C4-2B (cell line): ENCODE results near the gene CCDC85C.
A peak's percentile ranks its signal among the peaks of the same experiment; 100 is the strongest.

ENCODE experiments used
- H3K27ac ChIP-seq: fragments of 450-650 bp; 2 replicates; pipeline ENCODE4 v1.5.1; 2017
- ZFX ChIP-seq: fragments of 450-650 bp; IDR thresholded peaks from 2 replicates; pipeline ENCODE4 v1.6.1; 2017
- TF ChIP-seq, protein P1 (sequence below): fragments of 450-650 bp; conservative IDR thresholded peaks from 2 replicates; pipeline ENCODE4 v1.5.1; 2017; ENCODE audit warnings: mild to moderate bottlenecking

CCDC85C gene

DNA sequence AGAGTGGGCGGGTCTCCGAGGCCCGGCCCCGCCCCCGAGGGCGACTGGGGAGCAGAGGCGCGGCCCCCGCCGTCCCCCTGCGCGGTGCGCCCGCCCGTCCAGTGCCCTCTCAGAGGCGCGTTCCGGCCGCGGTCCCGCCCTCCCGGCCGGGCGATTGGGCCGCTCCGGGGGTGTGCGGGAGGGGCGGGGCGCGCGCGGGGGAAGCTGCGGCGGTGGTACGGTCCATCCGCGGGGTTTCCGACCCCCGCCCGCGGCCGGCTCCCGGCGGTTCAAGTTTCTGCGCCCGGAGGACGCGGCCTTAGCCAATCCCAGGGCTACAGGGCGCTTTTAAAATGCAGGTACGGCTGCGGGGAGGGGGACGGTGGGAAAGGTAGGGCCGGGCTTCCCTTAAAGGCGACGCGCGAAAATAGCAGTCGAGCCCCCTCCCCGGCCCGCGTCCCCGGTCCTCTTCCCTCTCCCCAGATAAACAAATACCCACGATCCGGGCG lies 315 bp upstream of the CCDC85C start:
- TF ChIP-seq, protein P1, sequence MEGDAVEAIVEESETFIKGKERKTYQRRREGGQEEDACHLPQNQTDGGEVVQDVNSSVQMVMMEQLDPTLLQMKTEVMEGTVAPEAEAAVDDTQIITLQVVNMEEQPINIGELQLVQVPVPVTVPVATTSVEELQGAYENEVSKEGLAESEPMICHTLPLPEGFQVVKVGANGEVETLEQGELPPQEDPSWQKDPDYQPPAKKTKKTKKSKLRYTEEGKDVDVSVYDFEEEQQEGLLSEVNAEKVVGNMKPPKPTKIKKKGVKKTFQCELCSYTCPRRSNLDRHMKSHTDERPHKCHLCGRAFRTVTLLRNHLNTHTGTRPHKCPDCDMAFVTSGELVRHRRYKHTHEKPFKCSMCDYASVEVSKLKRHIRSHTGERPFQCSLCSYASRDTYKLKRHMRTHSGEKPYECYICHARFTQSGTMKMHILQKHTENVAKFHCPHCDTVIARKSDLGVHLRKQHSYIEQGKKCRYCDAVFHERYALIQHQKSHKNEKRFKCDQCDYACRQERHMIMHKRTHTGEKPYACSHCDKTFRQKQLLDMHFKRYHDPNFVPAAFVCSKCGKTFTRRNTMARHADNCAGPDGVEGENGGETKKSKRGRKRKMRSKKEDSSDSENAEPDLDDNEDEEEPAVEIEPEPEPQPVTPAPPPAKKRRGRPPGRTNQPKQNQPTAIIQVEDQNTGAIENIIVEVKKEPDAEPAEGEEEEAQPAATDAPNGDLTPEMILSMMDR = no peak
- no peak for TF ChIP-seq ZFX
- peak overlapping the region; percentile 98 for H3K27ac ChIP-seq

GRCh38 chr14:99602788-99603415 lies 1.1 kb downstream of the CCDC85C start:
- TF ChIP-seq, protein P1 = no peak
- no peak for TF ChIP-seq ZFX
- peak overlapping the region; percentile 92 for H3K27ac ChIP-seq

- TF ChIP-seq, protein P1 = no peak
- TF ChIP-seq ZFX = no peak
- peak overlapping the region; percentile 92 for H3K27ac ChIP-seq
Measured at GRCh38 chr14:99602054-99602787, 1.8 kb downstream of the CCDC85C start.

DNA sequence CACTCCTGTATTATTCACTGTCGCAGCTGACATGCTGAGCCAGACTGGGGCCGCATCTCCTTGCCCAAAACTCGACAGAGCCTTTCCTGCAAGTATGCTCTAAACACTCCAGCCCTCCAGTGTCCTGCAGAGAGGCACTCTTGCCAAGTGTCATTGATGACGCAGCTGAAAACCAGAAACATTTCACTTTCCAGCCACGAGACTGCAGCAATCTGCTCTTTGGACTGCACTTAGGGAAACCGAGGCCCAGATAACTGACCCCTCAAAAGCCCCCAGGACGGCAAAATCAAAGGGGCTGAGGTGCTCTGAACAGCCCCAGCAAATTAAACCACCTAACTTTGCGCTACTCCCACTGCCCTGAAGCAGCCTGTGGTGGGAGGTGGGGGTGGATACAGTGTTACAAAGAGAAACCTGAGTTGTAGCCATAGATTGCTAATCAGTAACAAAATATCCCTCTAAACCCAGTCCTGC lies 2.6 kb downstream of the CCDC85C start:
- H3K27ac ChIP-seq = peak overlapping the region; percentile 92
- TF ChIP-seq ZFX = no peak
- TF ChIP-seq, protein P1 = no peak

DNA sequence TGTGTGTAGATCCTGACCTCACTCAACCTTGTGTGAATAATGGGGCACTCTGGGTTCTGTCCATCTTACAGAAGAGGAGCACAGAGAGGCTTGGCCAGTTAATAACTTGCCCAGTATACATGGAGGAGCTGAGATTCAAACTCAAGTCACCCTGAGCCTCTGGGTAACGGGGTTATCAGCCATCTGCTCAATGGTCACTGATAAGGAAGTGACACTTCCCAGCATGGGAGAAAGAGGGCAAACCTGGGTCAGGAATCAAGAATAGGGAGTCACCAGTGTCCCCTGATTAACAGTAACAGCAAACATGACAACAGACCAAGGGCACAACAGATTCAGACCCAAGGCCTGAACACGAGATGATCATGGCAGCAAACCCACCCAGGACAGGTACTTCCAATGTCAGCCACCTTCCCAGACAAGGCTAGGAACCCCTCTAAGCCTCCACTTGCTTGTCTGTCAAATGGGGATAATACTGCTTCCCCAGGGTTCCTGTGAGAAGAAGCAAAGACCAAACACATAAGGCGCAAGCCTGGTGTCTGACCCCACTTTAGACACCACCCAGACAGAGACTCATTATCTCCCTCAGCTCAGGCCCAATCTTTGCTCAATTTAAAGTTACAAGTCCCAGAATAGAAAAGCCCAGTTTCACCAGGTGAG lies 3.6 kb downstream of the CCDC85C start:
- H3K27ac ChIP-seq = peak overlapping the region; percentile 92; the same call in 1 of the 2 replicates
- TF ChIP-seq ZFX = no peak
- TF ChIP-seq, protein P1 = no peak

- H3K27ac ChIP-seq = no peak overlapping the region; the same call in 1 of the 2 replicates
- no peak for TF ChIP-seq ZFX
- TF ChIP-seq, protein P1 = no peak
Measured at GRCh38 chr14:99599393-99599792, 4.6 kb downstream of the CCDC85C start.

GRCh38 chr14:99598774-99599173 lies 5.2 kb downstream of the CCDC85C start:
- no peak for TF ChIP-seq ZFX
- TF ChIP-seq, protein P1 = no peak
- H3K27ac ChIP-seq = no peak overlapping the region; the same call in 1 of the 2 replicates
